Subcutaneous abdominal adipose tissue (tissue), 5 donors: ENCODE results near the gene DNMT1.

Experiments
- H3K27ac ChIP-seq: one replicate; pipeline ENCODE4 v1.7.0; 2013; ENCODE audit warnings: low read depth, mild to moderate bottlenecking, inconsistent platforms, low read length, moderate library complexity
- H3K27me3 ChIP-seq, 5 donors: one replicate each; pipeline ENCODE4 v1.7.0; 2013; ENCODE audit warnings: low read length in 5 of 5, inconsistent platforms in 1 of 5; ENCODE audit not compliant: control insufficient read depth in 5 of 5, insufficient read depth in 4 of 5
- H3K36me3 ChIP-seq, 5 donors: one replicate each; pipeline ENCODE4 v1.7.0; 2013; ENCODE audit warnings: low read length in 5 of 5; ENCODE audit not compliant: control insufficient read depth in 5 of 5, insufficient read depth in 5 of 5
- H3K4me1 ChIP-seq, 5 donors: one replicate each; pipeline ENCODE4 v1.7.0; 2013; ENCODE audit warnings: low read length in 5 of 5, mild to moderate bottlenecking in 3 of 5, moderate library complexity in 1 of 5; ENCODE audit not compliant: control insufficient read depth in 5 of 5, insufficient read depth in 5 of 5
- H3K4me3 ChIP-seq, 5 donors: one replicate each; pipeline ENCODE4 v1.7.0; 2013; ENCODE audit warnings: low read length in 5 of 5, low read depth in 1 of 5
- H3K9ac ChIP-seq, 5 donors: one replicate each; pipeline ENCODE4 v1.7.0; 2013; ENCODE audit warnings: low read length in 5 of 5, mild to moderate bottlenecking in 4 of 5, moderate library complexity in 3 of 5
- H3K9me3 ChIP-seq, 5 donors: one replicate each; pipeline ENCODE4 v1.7.0; 2013; ENCODE audit warnings: low read length in 5 of 5; ENCODE audit not compliant: control insufficient read depth in 5 of 5
- donor health status: healthy.
- donor health status: healthy.
- donor health status: healthy.
- donor health status: healthy.
- donor health status: healthy.

The DNMT1 gene

DNA sequence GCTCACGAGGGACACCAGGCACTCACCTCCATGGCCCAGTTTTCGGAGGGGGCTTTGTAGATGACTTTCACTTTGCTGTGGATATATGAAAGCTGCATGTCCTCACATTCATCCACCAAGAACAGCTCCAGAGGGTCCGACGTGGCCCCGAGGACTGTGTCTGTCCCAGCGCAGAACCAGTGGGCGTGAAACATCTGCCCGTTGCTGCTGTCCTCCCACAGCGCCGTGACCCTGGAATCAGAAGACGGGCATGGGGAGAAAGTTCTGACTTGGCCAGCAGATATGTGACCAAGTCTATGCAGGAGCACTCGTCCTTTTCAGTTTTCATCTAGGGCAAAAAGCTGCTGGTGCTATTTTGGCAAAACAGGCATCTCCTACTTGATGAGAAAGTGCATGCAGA is 45.3 kb downstream of the DNMT1 start:
- Histone ChIP-seq H3K27me3 (no peaks in the 10 kb centered on the region), H3K4me3 (no peak overlapping the region), H3K9me3 (no peaks in the 10 kb centered on the region), H3K36me3 (peaks cover 8 to 90% (median 74%) of the 10 kb centered on the region in 5 donors), H3K27ac (no peak overlapping the region), H3K4me1 (no peaks in the 10 kb centered on the region), H3K9ac (no peak overlapping the region)

DNA sequence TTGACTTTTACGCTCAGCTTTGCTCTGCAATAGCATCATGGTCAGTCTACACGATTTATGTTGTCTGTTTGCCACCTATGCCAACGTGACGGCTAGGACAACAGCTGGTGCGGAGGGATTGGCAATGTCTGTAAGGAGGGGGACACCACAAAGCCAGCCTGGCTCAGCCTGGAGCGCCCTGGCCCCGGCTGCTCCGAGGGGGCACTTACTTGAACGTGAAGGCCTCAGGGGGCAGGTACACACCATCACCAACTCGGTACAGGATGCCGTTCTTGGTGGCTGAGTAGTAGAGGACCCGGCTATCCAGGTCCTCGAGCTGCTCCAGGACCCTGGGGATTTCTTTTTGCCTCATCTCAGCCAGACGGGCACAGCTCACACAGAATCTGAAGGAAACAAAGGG is 48.6 kb downstream of the DNMT1 start:
- no peak overlapping the region for H3K27ac ChIP-seq
- no peaks in the 10 kb centered on the region for H3K4me1 ChIP-seq
- H3K9me3 ChIP-seq, result no peaks in the 10 kb centered on the region
- no peaks in the 10 kb centered on the region for H3K27me3 ChIP-seq
- peaks cover 6 to 93% (median 80%) of the 10 kb centered on the region in 5 donors for H3K36me3 ChIP-seq
- no peak overlapping the region for H3K4me3 ChIP-seq
- no peak overlapping the region for H3K9ac ChIP-seq

DNA sequence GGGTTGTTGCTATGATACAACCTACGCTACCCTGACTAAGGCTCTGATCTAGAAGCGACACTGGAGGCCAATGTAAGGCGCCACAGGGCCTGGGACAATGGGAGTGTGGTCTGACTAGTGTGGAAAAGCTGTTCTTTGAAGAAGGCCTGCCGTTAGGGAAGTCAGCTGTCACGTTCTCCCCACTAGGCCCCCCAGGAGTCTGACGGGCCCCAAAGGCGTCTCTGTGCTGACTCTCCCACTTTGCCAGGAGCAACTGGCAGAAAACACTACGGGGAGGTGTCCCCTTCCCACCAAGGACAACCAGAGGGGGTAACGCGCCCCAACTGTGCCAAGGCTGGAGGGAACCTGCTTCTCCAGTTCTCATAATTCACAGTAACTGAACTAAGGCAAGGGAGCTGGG is 49.7 kb downstream of the DNMT1 start:
- Histone ChIP-seq H3K27ac (no peak overlapping the region), H3K9ac (no peak overlapping the region), H3K4me3 (no peak overlapping the region), H3K4me1 (no peaks in the 10 kb centered on the region), H3K36me3 (peaks cover 9 to 93% (median 78%) of the 10 kb centered on the region in 5 donors), H3K27me3 (no peaks in the 10 kb centered on the region), H3K9me3 (no peaks in the 10 kb centered on the region)

DNA sequence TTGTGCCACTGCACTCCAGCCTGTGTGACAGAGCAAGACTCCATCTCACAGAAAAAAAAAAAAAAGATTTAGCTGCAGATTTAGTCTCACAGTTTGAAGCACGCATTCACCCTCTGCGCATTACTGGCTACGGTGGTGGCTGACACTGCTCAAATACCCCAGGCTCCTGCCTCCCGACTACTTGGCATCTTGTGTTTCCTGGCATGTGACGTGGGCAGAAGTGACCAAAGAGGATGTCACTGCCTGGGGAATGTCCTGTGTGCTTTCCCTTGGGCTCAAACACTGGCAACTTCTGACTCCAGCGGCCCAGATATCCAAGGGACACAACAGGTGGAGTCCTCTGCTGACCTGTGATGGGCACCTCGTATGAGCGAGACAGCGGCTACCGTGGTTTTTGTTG is 50.4 kb downstream of the DNMT1 start:
- H3K36me3 ChIP-seq, result peaks cover 6 to 93% (median 78%) of the 10 kb centered on the region in 5 donors
- H3K27me3 ChIP-seq, result no peaks in the 10 kb centered on the region
- H3K9me3 ChIP-seq, result no peaks in the 10 kb centered on the region
- no peaks in the 10 kb centered on the region for H3K4me1 ChIP-seq
- no peak overlapping the region for H3K9ac ChIP-seq
- H3K4me3 ChIP-seq, result no peak overlapping the region
- no peak overlapping the region for H3K27ac ChIP-seq

DNA sequence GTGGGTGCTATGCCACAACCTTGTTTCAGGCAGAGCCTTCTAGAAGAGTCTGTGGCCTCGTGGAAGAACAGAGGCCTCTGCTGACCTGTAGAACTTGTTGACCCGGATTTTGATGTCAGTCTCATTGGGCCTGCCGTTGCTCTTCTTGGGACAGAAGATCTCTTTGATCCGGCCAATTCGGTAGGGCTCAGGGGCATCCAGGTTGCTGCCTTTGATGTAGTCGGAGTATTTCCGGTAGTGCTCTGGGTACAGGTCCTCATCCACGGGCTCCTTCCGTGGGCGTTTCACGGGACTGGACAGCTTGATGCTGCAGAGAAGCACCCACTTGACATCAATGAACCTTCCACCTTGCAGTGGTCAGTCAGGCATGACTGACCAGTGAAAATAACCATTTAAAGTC is 51.1 kb downstream of the DNMT1 start:
- peaks cover 6 to 94% (median 80%) of the 10 kb centered on the region in 5 donors for H3K36me3 ChIP-seq
- no peaks in the 10 kb centered on the region for H3K27me3 ChIP-seq
- H3K9ac ChIP-seq, result no peak overlapping the region
- H3K9me3 ChIP-seq, result no peaks in the 10 kb centered on the region
- no peak overlapping the region for H3K27ac ChIP-seq
- H3K4me1 ChIP-seq, result no peaks in the 10 kb centered on the region
- no peak overlapping the region for H3K4me3 ChIP-seq

DNA sequence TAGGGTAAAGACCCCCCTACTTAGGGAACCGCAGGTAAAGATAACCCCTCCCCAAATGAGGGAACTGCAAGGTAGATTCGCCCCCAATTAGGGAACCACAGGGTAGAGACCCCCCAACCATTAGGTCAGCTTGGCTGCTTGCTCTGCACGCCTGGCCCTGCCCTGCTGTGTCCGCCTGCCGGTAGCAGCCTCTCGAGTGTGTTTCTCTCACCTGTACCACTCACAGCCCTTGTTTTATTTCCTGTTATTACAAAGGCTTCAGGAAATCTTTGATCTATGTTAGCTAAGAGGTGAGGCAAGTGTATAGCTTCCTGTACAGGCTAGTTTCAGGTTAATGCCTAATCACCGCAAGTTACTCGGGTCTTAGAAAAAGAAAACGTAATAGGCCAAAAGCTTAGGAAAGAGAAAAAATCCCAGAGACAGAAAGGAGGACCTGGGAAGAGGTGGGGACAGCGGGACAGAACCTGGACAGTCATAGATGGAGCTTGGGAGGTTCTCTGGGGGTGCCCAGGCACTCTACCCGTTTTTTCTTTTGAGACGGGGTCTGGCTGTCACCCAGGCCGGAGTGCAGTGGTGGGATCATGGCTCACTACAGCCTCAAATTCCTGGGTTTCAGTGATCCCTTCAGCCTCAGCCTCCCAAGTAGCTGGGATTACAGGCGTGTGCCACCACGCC is 51.9 kb downstream of the DNMT1 start:
- Histone ChIP-seq H3K9me3 (no peaks in the 10 kb centered on the region), H3K36me3 (peaks cover 6 to 99% (median 85%) of the 10 kb centered on the region in 5 donors), H3K4me3 (no peak overlapping the region), H3K4me1 (no peaks in the 10 kb centered on the region), H3K9ac (no peak overlapping the region), H3K27ac (no peak overlapping the region), H3K27me3 (no peaks in the 10 kb centered on the region)

DNA sequence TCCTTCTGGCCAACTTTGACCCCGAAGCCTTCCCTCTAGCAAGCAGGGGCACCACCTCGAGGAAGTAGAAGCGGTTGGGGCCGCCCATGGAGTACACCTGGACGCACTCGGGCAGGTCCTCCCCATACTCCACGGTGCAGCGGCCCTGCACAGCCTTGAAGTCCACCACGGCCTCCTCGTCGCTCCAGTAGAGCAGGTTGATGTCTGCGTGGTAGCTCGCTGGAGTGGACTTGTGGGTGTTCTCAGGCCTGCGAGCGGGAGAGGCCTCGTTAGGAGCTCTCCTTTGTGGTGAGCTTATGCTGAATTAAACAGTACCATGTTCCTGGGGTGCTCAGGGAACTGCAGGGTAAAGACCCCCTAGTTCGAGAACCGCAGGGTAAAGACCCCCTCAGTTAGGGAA is 52.8 kb downstream of the DNMT1 start:
- H3K27ac ChIP-seq, result no peak overlapping the region
- H3K9me3 ChIP-seq, result no peaks in the 10 kb centered on the region
- no peaks in the 10 kb centered on the region for H3K27me3 ChIP-seq
- no peak overlapping the region for H3K9ac ChIP-seq
- no peak overlapping the region for H3K4me3 ChIP-seq
- peaks cover 6 to 100% (median 92%) of the 10 kb centered on the region in 5 donors for H3K36me3 ChIP-seq
- peaks cover 0 to 5% (median 0%) of the 10 kb centered on the region in 5 donors for H3K4me1 ChIP-seq

DNA sequence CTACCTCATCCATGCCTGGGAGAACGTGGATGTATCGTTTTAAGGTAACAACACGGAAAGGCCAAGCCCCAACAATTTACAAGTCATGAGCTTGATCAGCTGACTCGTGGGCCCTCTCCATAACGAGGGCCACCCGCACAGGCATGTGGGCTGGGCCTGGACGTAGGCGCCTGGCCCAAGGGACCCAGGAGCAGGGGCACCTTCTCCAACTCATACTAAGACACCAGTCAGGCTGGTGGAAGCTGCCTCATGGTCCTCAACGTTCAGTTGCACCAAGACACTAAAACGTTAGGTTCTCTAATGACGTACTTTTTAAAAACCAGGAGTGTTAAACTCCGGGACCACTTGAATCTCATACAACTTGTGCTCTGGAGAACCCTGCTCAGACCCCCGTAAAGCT is 53.3 kb downstream of the DNMT1 start:
- peaks cover 6 to 100% (median 94%) of the 10 kb centered on the region in 5 donors for H3K36me3 ChIP-seq
- H3K4me3 ChIP-seq, result no peak overlapping the region
- no peak overlapping the region for H3K9ac ChIP-seq
- peaks cover 0 to 5% (median 0%) of the 10 kb centered on the region in 5 donors for H3K4me1 ChIP-seq
- no peaks in the 10 kb centered on the region for H3K27me3 ChIP-seq
- no peaks in the 10 kb centered on the region for H3K9me3 ChIP-seq
- no peak overlapping the region for H3K27ac ChIP-seq

DNA sequence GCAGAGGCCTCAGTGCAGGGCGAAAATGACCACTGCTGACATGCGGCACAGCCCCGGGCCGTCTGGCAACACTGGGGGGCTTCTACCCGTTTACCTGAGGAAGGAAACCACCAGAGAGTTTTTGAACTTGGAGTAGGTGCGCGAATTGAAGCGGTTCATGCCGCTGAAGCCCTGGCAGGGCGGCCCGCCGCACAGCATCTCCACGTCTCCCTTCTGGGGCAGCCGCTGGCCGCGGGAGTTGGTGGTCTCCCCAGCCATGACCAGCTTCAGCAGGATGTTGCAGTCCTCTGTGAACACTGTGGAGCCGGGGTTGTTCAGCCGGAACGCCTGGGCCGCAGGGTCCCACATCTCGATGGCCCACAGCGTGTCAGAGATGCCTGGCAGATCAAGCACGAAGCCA is 54.8 kb downstream of the DNMT1 start:
- Histone ChIP-seq H3K9ac (no peak overlapping the region), H3K4me3 (no peak overlapping the region), H3K27me3 (no peaks in the 10 kb centered on the region), H3K27ac (no peak overlapping the region), H3K4me1 (peaks cover 0 to 5% (median 0%) of the 10 kb centered on the region in 5 donors), H3K36me3 (peaks cover 4 to 100% (median 92%) of the 10 kb centered on the region in 5 donors), H3K9me3 (no peaks in the 10 kb centered on the region)

DNA sequence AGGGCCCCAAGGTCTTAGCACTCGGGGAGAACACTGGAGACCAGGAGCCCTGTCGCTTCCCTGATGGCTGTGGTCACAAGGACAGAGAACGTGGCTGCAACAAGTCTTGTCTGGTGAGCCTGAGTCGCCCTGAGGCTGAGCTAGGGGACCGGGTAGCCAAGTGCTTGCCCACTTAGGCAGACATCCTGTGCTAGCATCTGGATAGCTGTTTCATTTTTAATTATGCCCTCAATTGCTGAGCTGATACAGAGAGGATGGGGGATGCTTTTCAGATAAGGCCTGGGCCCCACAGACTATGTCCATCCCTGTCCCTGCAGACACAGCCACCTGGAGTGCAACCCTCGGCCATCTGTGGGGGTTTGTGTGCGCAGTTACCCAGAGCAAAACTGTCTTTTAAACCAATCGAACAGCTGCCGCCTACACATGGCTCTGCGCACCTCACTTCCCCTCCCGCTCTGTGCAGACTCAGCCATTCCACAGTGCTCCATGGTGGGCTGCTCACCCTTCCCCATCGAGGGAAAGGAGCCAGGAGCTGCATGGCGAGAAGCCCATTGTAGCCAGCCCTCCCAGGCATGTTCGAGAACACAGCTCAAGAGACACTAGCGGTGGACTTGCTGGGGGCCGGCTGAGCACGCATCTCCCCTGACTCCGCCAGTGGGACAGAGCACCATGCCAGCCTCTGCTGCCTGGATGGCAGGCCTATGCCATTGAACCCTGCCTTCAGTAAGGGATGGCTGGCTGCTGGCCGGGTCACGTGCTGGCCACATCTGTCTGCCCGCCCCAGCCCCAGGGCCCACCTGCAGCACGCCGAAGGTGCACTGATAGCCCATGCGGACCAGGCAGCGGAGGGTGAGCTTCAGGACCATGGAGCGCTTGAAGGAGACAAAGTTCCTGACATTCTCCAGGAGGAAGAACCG is 55.6 kb downstream of the DNMT1 start:
- Histone ChIP-seq H3K9me3 (no peaks in the 10 kb centered on the region), H3K27ac (no peak overlapping the region), H3K36me3 (peaks cover 4 to 99% (median 90%) of the 10 kb centered on the region in 5 donors), H3K27me3 (no peaks in the 10 kb centered on the region), H3K4me1 (peaks cover 0 to 5% (median 0%) of the 10 kb centered on the region in 5 donors), H3K4me3 (no peak overlapping the region), H3K9ac (no peak overlapping the region)
